Measurements from ENCODE around the gene STEAP3. TPM values are rescaled to one million over a fixed set of nuclear protein-coding genes. Genes with fewer than 3 reads are reported as not detected.

STEAP3 gene
- total and polyA plus RNA-seq, 2 donors (not counting 3 experiments of a cell fraction or from before 2014, with no cell fraction given) = 8.6 to 17.4 TPM

DNA sequence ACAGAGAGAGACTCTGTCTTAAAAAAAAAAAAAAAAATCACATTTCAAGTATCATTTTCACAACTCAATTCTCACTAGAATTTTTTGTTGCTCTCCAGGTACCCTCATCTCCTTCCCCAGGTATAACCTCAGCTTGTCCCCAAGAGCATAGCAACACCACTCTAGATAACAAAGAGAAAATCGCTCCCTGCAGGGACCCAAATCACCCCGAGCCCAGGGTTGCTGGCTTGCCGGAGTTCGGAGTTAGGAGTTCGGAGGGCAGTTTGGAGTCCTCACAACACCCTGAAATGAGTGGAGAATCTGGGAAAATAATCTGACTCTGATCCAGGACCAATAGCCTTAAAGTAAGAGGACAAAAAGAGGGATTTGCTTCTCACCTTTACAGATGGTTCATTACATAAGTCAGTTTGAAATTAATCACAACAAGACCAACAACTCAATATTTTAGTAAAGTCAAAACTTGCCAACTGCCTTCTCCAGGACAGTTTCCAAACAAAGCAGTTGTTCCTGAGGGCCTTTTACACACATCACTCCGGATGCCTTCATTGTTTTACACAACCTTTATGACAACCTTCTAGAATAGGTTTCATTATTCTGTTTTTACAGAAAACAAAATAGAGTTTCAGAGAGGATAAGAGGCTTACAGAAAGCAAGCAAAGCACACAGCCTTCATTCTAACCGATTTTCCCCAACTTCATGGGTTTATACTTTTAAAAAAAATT lies 83.9 kb downstream of the STEAP3 start:
- TF ChIP-seq JUN (IDR thresholded peaks at IDR 0.05; ENCODE audit: borderline replicate concordance, insufficient read depth, insufficient read length, low read depth) = no peak
- TF ChIP-seq, protein P1, sequence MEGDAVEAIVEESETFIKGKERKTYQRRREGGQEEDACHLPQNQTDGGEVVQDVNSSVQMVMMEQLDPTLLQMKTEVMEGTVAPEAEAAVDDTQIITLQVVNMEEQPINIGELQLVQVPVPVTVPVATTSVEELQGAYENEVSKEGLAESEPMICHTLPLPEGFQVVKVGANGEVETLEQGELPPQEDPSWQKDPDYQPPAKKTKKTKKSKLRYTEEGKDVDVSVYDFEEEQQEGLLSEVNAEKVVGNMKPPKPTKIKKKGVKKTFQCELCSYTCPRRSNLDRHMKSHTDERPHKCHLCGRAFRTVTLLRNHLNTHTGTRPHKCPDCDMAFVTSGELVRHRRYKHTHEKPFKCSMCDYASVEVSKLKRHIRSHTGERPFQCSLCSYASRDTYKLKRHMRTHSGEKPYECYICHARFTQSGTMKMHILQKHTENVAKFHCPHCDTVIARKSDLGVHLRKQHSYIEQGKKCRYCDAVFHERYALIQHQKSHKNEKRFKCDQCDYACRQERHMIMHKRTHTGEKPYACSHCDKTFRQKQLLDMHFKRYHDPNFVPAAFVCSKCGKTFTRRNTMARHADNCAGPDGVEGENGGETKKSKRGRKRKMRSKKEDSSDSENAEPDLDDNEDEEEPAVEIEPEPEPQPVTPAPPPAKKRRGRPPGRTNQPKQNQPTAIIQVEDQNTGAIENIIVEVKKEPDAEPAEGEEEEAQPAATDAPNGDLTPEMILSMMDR (IDR thresholded peaks at IDR 0.05; ENCODE audit: extremely low read depth in 1 of 2, insufficient read depth in 1 of 2, low read depth in 1 of 2, low read length in 2 of 2) = no peak
- TF ChIP-seq FOS (IDR thresholded peaks at IDR 0.05; ENCODE audit: borderline replicate concordance, insufficient read depth, low read length) = no peak
- no peak for TF ChIP-seq POLR2A (IDR thresholded peaks at IDR 0.05; ENCODE audit: low read depth, low read length)
- TF ChIP-seq, protein P2, sequence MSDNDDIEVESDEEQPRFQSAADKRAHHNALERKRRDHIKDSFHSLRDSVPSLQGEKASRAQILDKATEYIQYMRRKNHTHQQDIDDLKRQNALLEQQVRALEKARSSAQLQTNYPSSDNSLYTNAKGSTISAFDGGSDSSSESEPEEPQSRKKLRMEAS (IDR thresholded peaks at IDR 0.05; ENCODE audit: insufficient read depth, insufficient read length) = no peak
- TF ChIP-seq EZH2 (IDR thresholded peaks at IDR 0.05; ENCODE audit: borderline replicate concordance, low read depth, low read length, severe bottlenecking) = no peak
- TF ChIP-seq POLR2AphosphoS5 (IDR thresholded peaks at IDR 0.05; ENCODE audit: insufficient read depth, low read depth, low read length) = no peak
- no peak for TF ChIP-seq GATA2 (IDR thresholded peaks at IDR 0.05; ENCODE audit: insufficient read depth, insufficient read length, low read depth, low read length)
- no peak for TF ChIP-seq MYC (IDR thresholded peaks at IDR 0.05; ENCODE audit: low read depth, low read length)
- DNase-seq (ENCODE audit: low read depth, low spot score) (peak; percentile 24), FAIRE-seq (no peak)
- H2AFZ ChIP-seq (ENCODE audit: low read depth, low read length) = no peak overlapping the region
- no peak overlapping the region for H3K9ac ChIP-seq (replicated peaks; ENCODE audit: extremely low read depth, insufficient read depth, low read length)
- H3K9me3 ChIP-seq (replicated peaks; ENCODE audit: control insufficient read depth, insufficient read depth, low read length) = no peaks in the 10 kb centered on the region
- ChIA-PET POLR2A (no interaction called here), CTCF (interaction anchor here (1.5 kb wide), 1 partner anchor 16 kb away, joined by 4 read pairs; no protein-coding TSS in a partner anchor)
- H3K27ac ChIP-seq (ENCODE audit: insufficient read depth, low read depth, low read length) = no peak overlapping the region
- no peaks in the 10 kb centered on the region for H3K27me3 ChIP-seq (ENCODE audit: control insufficient read depth in 2 of 2, insufficient read depth in 2 of 2, low read length in 2 of 2)
- intact Hi-C loops (cut with micrococcal nuclease) = no loop called here
- no peaks in the 10 kb centered on the region for H4K20me1 ChIP-seq (replicated peaks; ENCODE audit: control insufficient read depth, extremely low read depth, insufficient read depth, low read length)
- no peaks in the 10 kb centered on the region for H3K79me2 ChIP-seq (ENCODE audit: control insufficient read depth, insufficient read depth, low read length)
- H3K4me1 ChIP-seq (ENCODE audit: control insufficient read depth, extremely low read depth, insufficient read depth, low read length) = no peaks in the 10 kb centered on the region
- H3K4me2 ChIP-seq (ENCODE audit: insufficient read depth, low read length) = no peak overlapping the region
- no peak overlapping the region for H3K4me3 ChIP-seq (replicated peaks in 1 of 3; ENCODE audit: insufficient read depth in 1 of 3, low read depth in 1 of 3, low read length in 3 of 3)
- H3K9me1 ChIP-seq (replicated peaks; ENCODE audit: control insufficient read depth, extremely low read depth, insufficient read depth, low read length) = no peaks in the 10 kb centered on the region
- BruUV-seq (replicated peaks) = no TSS peak
- dilution Hi-C loops (cut with MboI; ENCODE audit: extremely low pct_ligation_motif_present, low sequenced_read_pairs) = no loop called here
- no peaks in the 10 kb centered on the region for H3K36me3 ChIP-seq (ENCODE audit: control insufficient read depth in 2 of 2, extremely low read depth in 1 of 2, insufficient read depth in 2 of 2, low read length in 2 of 2)
